ENCODE data around the gene PNN. TPM values are rescaled to one million over a fixed set of nuclear protein-coding genes. Genes with fewer than 3 reads are reported as not detected.

Gene PNN
- total and polyA plus RNA-seq, 2 of the 8 experiments (the other 6 are each of a cell fraction or from before 2014, with no cell fraction given) = 27.5 to 121 TPM

DNA sequence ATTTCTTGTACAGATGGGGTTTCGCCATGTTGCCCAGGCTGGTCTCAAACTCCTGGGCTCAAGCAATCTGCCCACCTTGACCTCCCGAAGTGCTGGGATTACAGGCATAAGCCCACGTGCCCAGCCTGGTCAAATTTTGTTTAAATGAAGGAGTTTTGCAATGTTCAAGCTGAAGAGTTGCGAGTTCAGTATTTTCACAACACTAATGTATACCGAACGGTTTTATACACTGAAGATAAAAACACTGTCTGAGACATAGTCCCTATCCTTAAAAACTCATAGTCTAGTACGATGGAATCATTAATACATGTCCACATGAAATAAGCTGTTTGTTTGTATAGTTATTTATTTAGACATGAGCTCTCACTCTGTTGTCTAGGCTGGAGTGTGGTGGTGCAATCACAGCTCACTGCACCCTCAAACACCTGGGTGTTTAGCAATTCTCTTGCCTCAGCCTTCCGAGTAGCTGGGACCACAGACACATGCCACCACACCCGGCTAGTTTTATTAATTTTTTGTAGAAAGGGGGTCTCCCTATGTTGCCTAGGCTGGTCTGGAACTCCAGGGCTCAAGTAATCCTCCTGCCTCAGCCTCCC, 20.4 kb upstream of the PNN start:
- WGBS, 2 experiments (ENCODE audit: extremely low coverage in 1 of 2, insufficient coverage in 1 of 2, insufficient read length in 1 of 2, insufficient replicate concordance in 2 of 2, low coverage in 1 of 2, low lambda C conversion rate in 2 of 2, missing lambda C conversion rate in 1 of 2) = 95% methylated on average over 9 of the region's 9 CpGs; no CpG with 5 or more reads in 1 of the 2 experiments
- H3K27ac ChIP-seq (ENCODE audit: low read depth, low read length) = no peak overlapping the region
- H2AFZ ChIP-seq (ENCODE audit: low read length) = no peak overlapping the region
- H3K14ac ChIP-seq (ENCODE audit: insufficient read length) = no peak overlapping the region
- no peaks in the 10 kb centered on the region for H3K27me3 ChIP-seq (replicated peaks in 1 of 4; ENCODE audit: control insufficient read depth in 3 of 4, extremely low read depth in 1 of 4, insufficient read depth in 3 of 4, low read length in 3 of 4)
- no peak overlapping the region for H2BK20ac ChIP-seq (ENCODE audit: low read length)
- ChIA-PET CTCF (ENCODE audit: partially characterized antibody) (no interaction called here), POLR2A (ENCODE audit: partially characterized antibody) (interaction anchor here (0.6 to 1.9 kb wide), 3 partner anchors 15 to 26 kb away, joined by 3 to 5 read pairs (median 3); partner anchors contain the start of gene TRAPPC6B)
- no peak overlapping the region for H2BK120ac ChIP-seq (replicated peaks; ENCODE audit: low read depth, low read length)
- no peaks in the 10 kb centered on the region for H3K79me2 ChIP-seq (ENCODE audit: control insufficient read depth in 1 of 2, insufficient read depth in 2 of 2, low read length in 2 of 2)
- H2AK5ac ChIP-seq (ENCODE audit: low read depth, low read length) = no peak overlapping the region
- no peak overlapping the region for H3K9ac ChIP-seq (replicated peaks in 1 of 4; ENCODE audit: extremely low read depth in 1 of 4, low read depth in 3 of 4, low read length in 3 of 4)
- no peak overlapping the region for H3K56ac ChIP-seq (replicated peaks; ENCODE audit: insufficient read length, low read depth, low read length)
- peaks cover 0 to 27% (median 4%) of the 10 kb centered on the region in 4 experiments; a peak in 2 of 8 replicates for H3K36me3 ChIP-seq (ENCODE audit: control insufficient read depth in 2 of 4, insufficient read depth in 4 of 4, low read length in 3 of 4)
- DNase-seq (ENCODE audit: low read depth in 1 of 2, low spot score in 2 of 2) (peak in 1 of 2 experiments; percentile 10), FAIRE-seq (no peak)
- no peaks in the 10 kb centered on the region for H3K79me1 ChIP-seq (ENCODE audit: low read depth, low read length)
- H3K4ac ChIP-seq (replicated peaks; ENCODE audit: insufficient read length, low read depth, low read length) = no peak overlapping the region
- no peak overlapping the region for H2BK15ac ChIP-seq (ENCODE audit: low read length)
- no peaks in the 10 kb centered on the region for H3K4me1 ChIP-seq (replicated peaks in 1 of 4; ENCODE audit: control insufficient read depth in 3 of 4, insufficient read depth in 4 of 4, low read length in 3 of 4)
- no peak overlapping the region for H4K91ac ChIP-seq (replicated peaks; ENCODE audit: insufficient read length, low read length)
- H3K23me2 ChIP-seq (ENCODE audit: low read depth, low read length) = no peaks in the 10 kb centered on the region
- H4K5ac ChIP-seq (ENCODE audit: insufficient read length, low read depth, low read length) = no peak overlapping the region
- H3K18ac ChIP-seq (ENCODE audit: extremely low read depth, low read length) = no peak overlapping the region
- H4K20me1 ChIP-seq (replicated peaks in 1 of 2; ENCODE audit: control insufficient read depth in 1 of 2, insufficient read depth in 2 of 2, low read length in 2 of 2) = peaks cover 0 to 1% of the 10 kb centered on the region in 2 experiments
- H4K8ac ChIP-seq (ENCODE audit: extremely low read depth, insufficient read depth, low read length) = no peak overlapping the region
- no peak overlapping the region for H2BK5ac ChIP-seq (ENCODE audit: low read depth, low read length)
- H3K4me3 ChIP-seq (ENCODE audit: extremely low read depth in 1 of 4, insufficient read depth in 2 of 4, low read depth in 3 of 4, low read length in 4 of 4) = no peak overlapping the region
- H2BK12ac ChIP-seq (ENCODE audit: low read depth, low read length) = no peak overlapping the region
- no peak overlapping the region for H3K4me2 ChIP-seq (ENCODE audit: insufficient read depth in 1 of 2, low read depth in 2 of 2, low read length in 2 of 2)
- TF ChIP-seq SRF (IDR thresholded peaks at IDR 0.05; ENCODE audit: low read depth, low read length) (no peak), RFX5 (IDR thresholded peaks at IDR 0.05; ENCODE audit: borderline replicate concordance, low read depth, low read length) (no peak), TAF1 (IDR thresholded peaks at IDR 0.05; ENCODE audit: low read depth, low read length) (no peak), TBP (IDR thresholded peaks at IDR 0.05; ENCODE audit: low read depth, low read length) (no peak), CBX8 (IDR thresholded peaks at IDR 0.05; ENCODE audit: borderline replicate concordance, low read depth, low read length) (no peak), BACH1 (IDR thresholded peaks at IDR 0.05; ENCODE audit: low read length) (no peak), RAD21 (IDR thresholded peaks at IDR 0.05 in 1 of 2, conservative IDR thresholded peaks at IDR 0.05 in 1 of 2; ENCODE audit: low read depth in 2 of 2, low read length in 2 of 2) (no peak), CHD1 (IDR thresholded peaks at IDR 0.05; ENCODE audit: low read depth, low read length) (no peak), JUN (IDR thresholded peaks at IDR 0.05; ENCODE audit: low read depth, low read length) (no peak)
- H3K9me3 ChIP-seq (ENCODE audit: insufficient read depth in 2 of 2, low read depth in 1 of 2, low read length in 1 of 2) = no peaks in the 10 kb centered on the region
- no peak overlapping the region for H3K23ac ChIP-seq (ENCODE audit: insufficient read length)
